HL-60 (cell line): ENCODE data around the gene HACD4.

Experiments
- DNase-seq, 2 experiments: peaks; one replicate each; pipeline ENCODE4 v3.0.0-alpha.2; 2010 to 2020; ENCODE audit warnings: low read depth in 1 of 2, low spot score in 1 of 2
- H3K27ac ChIP-seq: fragments of 250-450 bp; sonication (Bioruptor Pico); replicated peaks from 2 replicates; pipeline ENCODE4 v1.5.1; 2020; ENCODE audit warnings: mild to moderate bottlenecking, moderate library complexity
- H3K27me3 ChIP-seq: fragments of 250-450 bp; sonication (Bioruptor Pico); 2 replicates; pipeline ENCODE4 v1.5.1; 2021; ENCODE audit warnings: mild to moderate bottlenecking, moderate library complexity; ENCODE audit not compliant: insufficient read depth, poor library complexity, severe bottlenecking
- H3K4me3 ChIP-seq: replicated peaks from 2 replicates; pipeline ENCODE4 v1.5.1; 2011; ENCODE audit warnings: mild to moderate bottlenecking, control low read depth, low read length; ENCODE audit not compliant: insufficient read depth
- GABPA ChIP-seq: IDR thresholded peaks from 2 replicates; pipeline ENCODE4 v1.6.1; 2012; ENCODE audit warnings: low read depth
- POLR2AphosphoS5 ChIP-seq: IDR thresholded peaks from 2 replicates; pipeline ENCODE4 v1.6.1; 2012; ENCODE audit warnings: low read depth
- SPI1 ChIP-seq: IDR thresholded peaks from 2 replicates; pipeline ENCODE4 v1.6.1; 2012; ENCODE audit warnings: low read depth, mild to moderate bottlenecking, borderline replicate concordance
- TF ChIP-seq, protein P1 (sequence below): IDR thresholded peaks from 2 replicates; pipeline ENCODE4 v1.6.1; 2012; ENCODE audit warnings: low read depth; ENCODE audit not compliant: insufficient replicate concordance
- TF ChIP-seq, protein P2 (sequence below): IDR thresholded peaks from one replicate; pipeline ENCODE4 v1.5.1; 2011; ENCODE audit warnings: low read length, control low read depth, inconsistent platforms; ENCODE audit not compliant: insufficient read depth

The HACD4 gene

DNA sequence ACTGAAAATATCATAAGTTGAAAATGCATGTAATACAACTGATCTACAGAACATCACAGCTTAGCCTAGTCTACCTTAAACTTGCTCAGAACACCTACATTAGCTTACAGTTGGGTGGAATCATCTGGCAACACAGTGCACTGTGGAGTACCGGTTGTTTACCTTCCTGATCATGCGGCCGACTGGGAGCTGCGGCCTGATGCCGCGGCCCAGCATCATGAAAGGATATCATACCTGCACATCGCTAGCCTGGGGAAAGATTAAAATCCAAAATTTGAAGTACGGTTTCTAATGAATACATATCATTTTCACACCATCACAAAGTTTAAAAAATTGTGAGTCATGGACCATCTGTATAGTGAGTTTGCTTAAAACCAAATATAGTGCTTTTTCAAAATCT, 1.8 kb downstream of the HACD4 start:
- no peak for DNase-seq
- TF ChIP-seq, protein P1, sequence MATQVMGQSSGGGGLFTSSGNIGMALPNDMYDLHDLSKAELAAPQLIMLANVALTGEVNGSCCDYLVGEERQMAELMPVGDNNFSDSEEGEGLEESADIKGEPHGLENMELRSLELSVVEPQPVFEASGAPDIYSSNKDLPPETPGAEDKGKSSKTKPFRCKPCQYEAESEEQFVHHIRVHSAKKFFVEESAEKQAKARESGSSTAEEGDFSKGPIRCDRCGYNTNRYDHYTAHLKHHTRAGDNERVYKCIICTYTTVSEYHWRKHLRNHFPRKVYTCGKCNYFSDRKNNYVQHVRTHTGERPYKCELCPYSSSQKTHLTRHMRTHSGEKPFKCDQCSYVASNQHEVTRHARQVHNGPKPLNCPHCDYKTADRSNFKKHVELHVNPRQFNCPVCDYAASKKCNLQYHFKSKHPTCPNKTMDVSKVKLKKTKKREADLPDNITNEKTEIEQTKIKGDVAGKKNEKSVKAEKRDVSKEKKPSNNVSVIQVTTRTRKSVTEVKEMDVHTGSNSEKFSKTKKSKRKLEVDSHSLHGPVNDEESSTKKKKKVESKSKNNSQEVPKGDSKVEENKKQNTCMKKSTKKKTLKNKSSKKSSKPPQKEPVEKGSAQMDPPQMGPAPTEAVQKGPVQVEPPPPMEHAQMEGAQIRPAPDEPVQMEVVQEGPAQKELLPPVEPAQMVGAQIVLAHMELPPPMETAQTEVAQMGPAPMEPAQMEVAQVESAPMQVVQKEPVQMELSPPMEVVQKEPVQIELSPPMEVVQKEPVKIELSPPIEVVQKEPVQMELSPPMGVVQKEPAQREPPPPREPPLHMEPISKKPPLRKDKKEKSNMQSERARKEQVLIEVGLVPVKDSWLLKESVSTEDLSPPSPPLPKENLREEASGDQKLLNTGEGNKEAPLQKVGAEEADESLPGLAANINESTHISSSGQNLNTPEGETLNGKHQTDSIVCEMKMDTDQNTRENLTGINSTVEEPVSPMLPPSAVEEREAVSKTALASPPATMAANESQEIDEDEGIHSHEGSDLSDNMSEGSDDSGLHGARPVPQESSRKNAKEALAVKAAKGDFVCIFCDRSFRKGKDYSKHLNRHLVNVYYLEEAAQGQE = no peak
- TF ChIP-seq POLR2AphosphoS5 (no peak), SPI1 (no peak), GABPA (no peak)
- TF ChIP-seq, protein P2, sequence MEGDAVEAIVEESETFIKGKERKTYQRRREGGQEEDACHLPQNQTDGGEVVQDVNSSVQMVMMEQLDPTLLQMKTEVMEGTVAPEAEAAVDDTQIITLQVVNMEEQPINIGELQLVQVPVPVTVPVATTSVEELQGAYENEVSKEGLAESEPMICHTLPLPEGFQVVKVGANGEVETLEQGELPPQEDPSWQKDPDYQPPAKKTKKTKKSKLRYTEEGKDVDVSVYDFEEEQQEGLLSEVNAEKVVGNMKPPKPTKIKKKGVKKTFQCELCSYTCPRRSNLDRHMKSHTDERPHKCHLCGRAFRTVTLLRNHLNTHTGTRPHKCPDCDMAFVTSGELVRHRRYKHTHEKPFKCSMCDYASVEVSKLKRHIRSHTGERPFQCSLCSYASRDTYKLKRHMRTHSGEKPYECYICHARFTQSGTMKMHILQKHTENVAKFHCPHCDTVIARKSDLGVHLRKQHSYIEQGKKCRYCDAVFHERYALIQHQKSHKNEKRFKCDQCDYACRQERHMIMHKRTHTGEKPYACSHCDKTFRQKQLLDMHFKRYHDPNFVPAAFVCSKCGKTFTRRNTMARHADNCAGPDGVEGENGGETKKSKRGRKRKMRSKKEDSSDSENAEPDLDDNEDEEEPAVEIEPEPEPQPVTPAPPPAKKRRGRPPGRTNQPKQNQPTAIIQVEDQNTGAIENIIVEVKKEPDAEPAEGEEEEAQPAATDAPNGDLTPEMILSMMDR = no peak
- no peaks in the 10 kb centered on the region for H3K27me3 ChIP-seq
- no peak overlapping the region for H3K4me3 ChIP-seq
- H3K27ac ChIP-seq = no peak overlapping the region

DNA sequence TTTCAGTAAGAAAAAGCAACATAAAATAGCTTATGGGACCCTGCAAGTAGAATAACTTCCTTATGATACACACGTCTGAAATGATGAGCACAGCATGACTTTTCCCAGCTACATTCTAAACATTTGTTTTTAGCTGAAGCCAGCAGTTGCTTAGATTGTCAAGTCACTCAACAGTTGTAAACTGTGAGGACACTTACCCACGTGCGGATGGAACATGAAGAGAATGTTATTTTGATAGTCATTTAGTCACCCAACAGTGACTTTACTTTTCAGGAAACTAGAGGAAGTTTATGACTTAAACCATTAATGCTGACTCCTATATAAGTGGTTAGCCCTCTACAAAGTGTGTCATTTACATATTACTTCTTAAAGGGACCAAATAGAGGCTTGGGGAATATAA, 3.0 kb downstream of the HACD4 start:
- Histone ChIP-seq H3K27me3 (no peaks in the 10 kb centered on the region), H3K27ac (no peak overlapping the region), H3K4me3 (no peak overlapping the region)
- TF ChIP-seq POLR2AphosphoS5 = no peak
- TF ChIP-seq SPI1 = no peak
- TF ChIP-seq, protein P1 = no peak
- no peak for TF ChIP-seq GABPA
- TF ChIP-seq, protein P2 = no peak
- DNase-seq = no peak

DNA sequence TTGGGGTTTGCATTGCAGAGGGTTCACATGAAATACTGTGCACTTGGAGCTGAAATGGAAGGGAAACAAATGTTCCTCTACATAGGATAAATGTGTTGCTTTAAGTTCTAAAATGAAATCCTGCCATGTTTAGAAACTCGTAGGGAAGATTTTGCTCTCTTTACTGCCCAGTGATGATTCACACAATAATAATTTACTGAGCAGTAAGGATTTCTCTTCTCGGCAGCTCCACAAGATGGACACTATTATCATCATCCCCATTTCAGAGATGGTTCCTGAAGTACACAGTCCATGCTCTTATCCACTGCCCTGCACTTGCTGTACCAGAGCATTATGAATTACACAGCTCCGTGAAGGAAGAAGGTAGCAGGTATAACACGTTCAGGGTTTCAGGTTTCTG, 4.1 kb downstream of the HACD4 start:
- H3K4me3 ChIP-seq = no peak overlapping the region
- no peaks in the 10 kb centered on the region for H3K27me3 ChIP-seq
- no peak overlapping the region for H3K27ac ChIP-seq
- TF ChIP-seq GABPA (no peak), SPI1 (no peak), POLR2AphosphoS5 (no peak)
- TF ChIP-seq, protein P2 = no peak
- TF ChIP-seq, protein P1 = no peak
- no peak for DNase-seq
